Measurements from ENCODE around the gene MFAP3.
"Not testable (repeated sequence)": the region's sequence is repeated elsewhere in the genome, so short reads cannot be mapped to it uniquely, and the experiment has no call there.

MFAP3 gene

DNA sequence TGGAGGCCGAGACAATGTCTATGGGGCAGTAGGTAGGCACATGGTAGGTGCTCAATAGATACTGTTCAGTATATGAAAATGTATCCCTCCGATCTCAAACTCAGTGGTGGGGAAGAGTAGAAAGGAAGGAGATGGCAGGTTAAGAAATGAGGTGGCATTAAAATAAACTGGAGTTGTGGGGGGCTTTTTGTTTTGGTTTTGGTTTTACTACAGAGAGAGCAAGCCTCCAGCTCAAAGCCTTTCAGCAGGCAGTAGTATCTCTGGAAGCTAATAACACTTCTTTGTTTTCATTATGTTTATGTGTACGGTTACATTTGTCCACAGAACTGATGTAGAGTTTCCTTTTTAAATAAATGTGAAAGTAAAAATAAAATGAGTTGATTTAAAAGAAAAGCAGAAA, 8.6 kb downstream of the MFAP3 start:
- no peak for DNase-seq (ENCODE audit: low read depth, low spot score)

DNA sequence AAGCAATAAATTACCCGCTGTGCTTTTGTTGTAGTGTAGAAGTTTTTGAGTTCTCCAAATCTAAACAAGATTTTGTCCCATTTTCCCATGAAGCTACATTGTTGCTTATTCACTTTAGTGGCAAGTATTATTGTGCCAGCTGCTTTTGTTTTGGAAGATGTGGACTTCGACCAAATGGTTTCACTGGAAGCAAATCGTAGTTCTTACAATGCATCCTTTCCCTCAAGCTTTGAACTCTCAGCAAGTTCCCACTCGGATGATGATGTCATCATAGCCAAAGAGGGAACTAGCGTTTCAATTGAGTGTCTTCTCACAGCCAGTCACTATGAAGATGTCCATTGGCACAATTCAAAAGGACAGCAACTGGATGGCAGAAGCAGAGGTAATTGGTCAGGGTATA, 10.9 kb downstream of the MFAP3 start:
- H3K27ac ChIP-seq = no peak overlapping the region
- no peak for DNase-seq (ENCODE audit: low read depth, low spot score)

More for the DNA sequence above, 8.6 kb downstream of the MFAP3 start:
- no peak overlapping the region for H3K27ac ChIP-seq

DNA sequence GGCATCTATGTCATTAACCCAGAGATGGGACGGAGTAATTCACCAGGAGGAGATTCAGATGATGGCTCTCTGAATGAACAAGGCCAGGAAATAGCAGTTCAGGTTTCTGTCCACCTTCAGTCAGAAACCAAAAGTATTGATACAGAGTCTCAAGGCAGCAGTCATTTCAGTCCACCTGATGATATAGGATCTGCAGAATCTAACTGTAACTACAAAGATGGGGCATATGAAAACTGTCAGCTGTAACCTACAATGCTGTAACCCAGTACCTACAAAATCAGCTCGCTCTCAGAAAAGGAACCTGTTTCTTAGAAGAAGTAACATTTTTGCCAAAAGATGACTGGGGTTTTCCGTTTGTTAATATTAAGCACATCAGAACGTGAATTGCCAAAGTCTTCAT, 14.7 kb downstream of the MFAP3 start:
- H3K27ac ChIP-seq = no peak overlapping the region
- no peak for DNase-seq (ENCODE audit: low read depth, low spot score)

DNA sequence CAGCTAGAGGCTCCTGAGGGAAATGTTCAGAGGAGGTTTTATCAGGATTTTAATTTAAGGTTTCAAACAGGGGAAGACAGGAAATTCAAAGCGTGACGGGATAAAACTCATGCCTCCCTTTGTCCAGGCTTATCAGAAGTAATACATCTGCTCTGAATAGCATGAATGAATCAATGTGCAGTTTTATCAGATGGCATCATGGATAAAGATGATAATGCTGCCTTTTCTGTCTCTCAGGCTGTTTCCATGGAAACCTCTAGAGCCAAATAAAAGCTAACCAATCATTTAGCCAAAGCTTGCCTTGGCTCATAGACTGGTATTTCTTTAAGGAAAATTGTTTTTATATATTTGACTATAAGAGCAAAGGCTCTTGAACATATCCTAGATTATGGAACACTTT, 16.4 kb downstream of the MFAP3 start:
- no peak for DNase-seq (ENCODE audit: low read depth, low spot score)
- H3K27ac ChIP-seq = no peak overlapping the region

DNA sequence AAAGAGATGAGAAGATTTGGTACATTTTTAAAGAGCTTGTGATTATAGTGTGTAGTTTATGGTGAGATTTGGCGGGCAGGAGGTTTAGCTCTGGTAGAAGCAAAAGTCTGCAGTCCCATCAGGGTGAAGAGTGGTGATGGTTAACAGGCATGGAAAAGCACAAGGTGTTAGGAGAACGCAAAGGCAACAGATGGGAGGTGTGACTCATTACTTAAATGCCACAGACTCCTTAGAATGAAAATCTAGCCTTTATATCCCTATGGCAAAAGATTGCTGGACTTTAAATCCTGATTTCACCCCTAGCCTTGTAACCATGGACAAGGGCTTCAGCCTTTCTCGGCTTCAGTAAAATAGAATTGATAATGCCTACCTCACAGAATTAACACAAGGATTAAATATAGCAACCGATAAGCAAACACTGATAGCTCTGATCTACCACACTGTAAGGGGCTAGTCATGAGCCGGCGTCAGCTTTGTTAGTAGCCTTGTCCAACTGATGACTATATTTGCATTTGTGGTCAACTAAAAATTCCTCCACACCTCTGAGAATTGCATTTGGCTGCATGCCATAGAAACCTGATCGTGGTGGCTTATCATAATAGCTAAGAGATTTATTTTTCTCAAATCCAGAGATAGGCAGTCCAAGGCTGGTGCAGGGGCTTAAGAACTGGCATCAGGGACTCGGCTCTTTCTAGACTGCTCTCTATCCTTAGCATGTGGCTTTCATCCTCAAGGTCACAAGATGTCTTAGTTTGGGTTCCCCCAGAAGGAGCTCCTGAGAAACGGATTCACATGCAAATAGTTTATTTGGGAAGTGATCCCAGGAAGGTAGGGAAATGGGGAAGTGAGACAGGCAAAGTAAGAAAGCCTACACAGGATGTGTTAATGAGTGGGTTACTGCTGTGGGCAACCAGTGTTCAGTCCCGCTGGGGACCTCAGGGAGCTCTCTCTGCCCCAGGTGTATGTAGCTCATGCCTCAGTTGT, 19.6 kb downstream of the MFAP3 start:
- no peak for DNase-seq (ENCODE audit: low read depth, low spot score)
- H3K27ac ChIP-seq = no peak overlapping the region

DNA sequence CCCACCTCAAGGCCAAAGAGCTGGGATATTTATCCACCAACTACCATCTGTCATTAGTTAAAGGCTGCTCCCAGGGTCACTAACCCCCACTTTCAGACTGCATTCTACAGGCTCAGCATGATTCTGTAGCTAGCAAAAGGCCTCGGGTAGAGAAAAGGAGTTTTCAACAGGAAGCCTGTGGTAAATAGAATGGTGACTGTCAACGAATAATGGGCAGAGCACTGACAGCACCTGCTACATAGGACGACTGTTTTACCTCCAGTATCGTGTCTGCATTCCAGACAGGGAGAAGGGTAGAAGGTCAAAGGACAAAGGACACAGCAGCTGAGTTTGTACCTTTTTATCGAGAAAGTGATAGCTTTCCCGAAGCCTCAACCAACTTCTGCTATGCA, 20.3 kb downstream of the MFAP3 start:
- no peak overlapping the region for H3K27ac ChIP-seq
- no peak for DNase-seq (ENCODE audit: low read depth, low spot score)

DNA sequence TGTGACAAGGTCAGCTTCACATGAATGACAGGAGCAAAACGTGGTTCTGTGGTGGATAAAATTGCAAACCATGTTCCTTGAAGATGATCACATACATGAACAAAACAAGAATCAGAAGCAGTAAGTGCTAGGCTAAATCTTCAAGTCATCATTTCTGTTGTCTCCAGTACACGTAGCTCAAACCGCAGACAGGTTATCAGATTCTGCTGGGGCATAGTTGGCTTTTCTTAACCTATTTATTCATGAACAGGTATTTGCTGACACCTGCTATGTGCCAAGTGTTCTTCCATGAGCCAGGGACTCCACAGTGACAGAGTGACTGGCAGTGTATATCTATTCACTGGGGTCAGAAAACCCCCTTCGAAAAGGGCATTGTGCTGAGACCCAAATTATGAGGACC, 20.8 kb downstream of the MFAP3 start:
- no peak for DNase-seq (ENCODE audit: low read depth, low spot score)
- H3K27ac ChIP-seq = no peak overlapping the region

DNA sequence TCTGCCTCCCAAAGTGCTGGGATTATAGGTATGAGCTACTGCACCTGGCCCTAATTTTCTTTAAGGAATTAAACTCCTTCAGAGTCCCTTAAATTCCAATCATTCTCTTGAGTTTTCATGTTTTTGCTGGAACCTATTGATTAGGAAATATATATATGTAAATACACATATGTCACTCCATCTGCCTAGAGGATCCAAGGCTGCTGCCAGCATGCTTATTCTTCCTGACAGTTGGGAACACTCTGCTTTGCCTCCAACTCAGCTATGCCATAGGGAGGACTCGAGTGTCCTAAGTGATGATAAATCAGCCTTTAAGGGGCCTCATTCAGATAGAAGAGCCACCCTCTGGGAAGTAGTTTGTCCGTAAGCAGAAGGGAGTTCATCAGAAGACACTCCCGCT, 21.8 kb downstream of the MFAP3 start:
- DNase-seq (ENCODE audit: low read depth, low spot score) = no peak

DNA sequence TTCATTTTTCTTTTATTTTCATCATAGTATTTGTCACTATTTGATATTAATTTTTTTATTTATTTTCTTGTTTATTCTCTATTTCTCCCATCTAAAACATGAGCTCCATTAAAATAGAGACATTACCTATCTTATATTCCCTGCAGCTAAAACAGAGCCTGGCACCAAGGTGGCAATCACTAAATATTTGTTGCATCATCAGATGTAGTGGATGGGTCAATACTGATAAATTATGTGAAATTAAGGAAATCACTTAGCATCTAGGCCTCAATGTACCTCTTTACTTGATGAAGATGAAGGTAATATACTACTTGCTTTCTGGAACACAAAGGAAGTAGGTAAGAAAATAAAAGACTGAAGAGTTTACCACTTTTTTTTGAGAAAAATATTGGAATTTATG, 24.6 kb downstream of the MFAP3 start:
- DNase-seq (ENCODE audit: low read depth, low spot score) = no peak
- H3K27ac ChIP-seq = no peak overlapping the region

More for the DNA sequence above, 21.8 kb downstream of the MFAP3 start:
- no peak overlapping the region for H3K27ac ChIP-seq

DNA sequence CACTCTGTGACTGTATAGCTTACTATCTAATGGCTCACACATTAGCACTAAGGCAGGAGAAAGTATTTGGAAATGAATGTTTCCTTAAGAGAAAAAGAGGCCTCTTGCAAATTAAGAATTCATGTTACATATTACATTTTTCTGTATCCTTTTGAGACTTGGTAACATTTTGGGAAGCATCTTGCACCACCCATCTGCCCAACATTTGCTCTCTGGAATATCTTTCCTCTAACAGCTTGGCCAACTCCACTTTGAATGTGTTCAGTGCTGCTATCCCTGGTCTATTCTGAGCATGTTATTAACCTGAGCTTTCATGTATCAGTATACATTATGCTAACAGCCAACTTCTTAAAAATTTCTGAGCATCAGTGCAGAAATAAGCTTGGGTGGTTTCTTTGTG, 27.2 kb downstream of the MFAP3 start:
- DNase-seq (ENCODE audit: low read depth, low spot score) = no peak
- no peak overlapping the region for H3K27ac ChIP-seq

DNA sequence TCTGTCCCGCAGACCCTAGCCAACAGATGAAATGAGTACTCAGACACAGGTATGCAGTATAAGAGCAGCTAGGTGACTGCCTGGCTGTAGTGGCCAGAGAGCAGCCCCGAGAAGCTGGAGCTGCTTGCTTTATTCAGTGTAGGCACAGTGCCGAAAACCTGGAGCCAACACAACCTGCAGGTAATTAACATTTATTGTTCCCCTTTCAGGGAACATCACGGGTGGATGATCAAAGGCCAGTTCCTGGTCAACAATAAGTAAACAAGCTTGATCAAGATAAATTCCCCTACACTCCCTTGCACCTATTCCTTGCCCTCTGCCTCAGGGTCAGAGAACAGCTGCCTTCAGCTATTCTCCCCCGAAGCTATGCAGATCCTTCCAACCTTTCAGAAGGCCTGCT, 31.1 kb downstream of the MFAP3 start:
- not testable (repeated sequence) for H3K27ac ChIP-seq

DNA sequence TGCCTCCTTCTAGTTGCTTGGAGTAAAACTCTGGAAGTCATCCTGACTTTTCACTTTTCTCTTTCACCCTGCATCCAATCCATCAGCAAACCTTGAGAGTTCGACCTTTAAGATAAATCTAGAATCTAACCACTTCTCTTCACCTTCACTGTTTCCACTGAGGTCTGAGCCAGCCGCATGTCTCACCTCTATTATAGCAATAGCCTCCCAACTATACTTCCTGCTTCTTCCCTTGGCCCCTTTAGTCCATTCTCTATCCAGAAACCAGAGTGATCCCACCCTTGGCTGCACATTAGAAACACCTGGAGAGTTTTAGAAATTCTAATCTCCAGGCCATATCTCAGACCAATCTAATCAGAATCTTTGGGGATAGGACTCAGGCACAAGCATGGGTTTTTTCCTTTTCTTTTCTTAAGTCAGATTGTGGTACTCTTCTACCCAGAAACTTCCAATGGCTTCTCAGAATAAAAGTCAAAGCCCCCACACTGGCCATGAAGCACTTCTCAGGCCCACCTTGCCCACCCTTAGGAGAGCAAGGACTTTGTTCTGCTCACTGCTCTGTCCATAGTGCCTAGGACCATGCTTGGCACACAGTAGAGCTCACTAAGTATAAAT, 33.1 kb downstream of the MFAP3 start:
- DNase-seq (ENCODE audit: low read depth, low spot score) = no peak
- H3K27ac ChIP-seq = no peak overlapping the region

More for the DNA sequence above, 31.1 kb downstream of the MFAP3 start:
- not testable (repeated sequence) for DNase-seq (ENCODE audit: low read depth, low spot score)

DNA sequence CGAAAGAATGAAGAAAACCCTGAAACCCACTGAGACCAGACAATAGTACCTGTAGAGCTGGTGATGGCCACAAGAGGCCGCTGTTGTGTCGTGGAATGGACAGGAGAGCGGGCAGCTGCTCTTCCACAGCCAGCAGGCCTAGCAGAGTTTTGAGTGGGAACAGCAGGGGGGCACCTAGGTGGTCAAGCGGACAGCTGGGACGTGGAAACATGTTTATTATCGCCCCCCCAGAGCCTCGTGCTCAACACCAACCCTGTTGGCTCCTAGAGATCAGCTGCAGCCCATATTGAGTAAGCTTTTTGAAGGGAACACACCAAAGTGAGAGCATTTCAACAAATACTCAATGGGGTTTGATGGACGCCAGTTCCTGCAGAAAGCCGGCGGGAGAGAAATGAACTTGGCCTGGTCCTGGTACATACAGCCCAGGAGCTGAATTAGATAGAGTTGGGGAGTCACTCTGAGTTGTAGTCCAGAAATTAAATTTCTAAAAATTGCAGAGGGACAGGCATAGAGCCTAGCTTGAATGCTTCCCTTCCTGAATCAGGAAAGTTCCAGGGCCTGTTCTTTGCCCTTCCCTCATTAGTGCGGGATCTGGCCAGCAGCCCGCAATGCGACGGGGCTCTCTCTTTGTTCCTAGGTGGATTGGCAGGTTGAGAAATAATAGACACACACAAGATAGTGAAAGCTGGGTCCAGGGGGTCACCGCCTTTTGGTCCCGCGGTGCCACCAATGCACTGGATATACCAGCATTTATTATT, 33.8 kb downstream of the MFAP3 start:
- DNase-seq (ENCODE audit: low read depth, low spot score) = no peak
- no peak overlapping the region for H3K27ac ChIP-seq

DNA sequence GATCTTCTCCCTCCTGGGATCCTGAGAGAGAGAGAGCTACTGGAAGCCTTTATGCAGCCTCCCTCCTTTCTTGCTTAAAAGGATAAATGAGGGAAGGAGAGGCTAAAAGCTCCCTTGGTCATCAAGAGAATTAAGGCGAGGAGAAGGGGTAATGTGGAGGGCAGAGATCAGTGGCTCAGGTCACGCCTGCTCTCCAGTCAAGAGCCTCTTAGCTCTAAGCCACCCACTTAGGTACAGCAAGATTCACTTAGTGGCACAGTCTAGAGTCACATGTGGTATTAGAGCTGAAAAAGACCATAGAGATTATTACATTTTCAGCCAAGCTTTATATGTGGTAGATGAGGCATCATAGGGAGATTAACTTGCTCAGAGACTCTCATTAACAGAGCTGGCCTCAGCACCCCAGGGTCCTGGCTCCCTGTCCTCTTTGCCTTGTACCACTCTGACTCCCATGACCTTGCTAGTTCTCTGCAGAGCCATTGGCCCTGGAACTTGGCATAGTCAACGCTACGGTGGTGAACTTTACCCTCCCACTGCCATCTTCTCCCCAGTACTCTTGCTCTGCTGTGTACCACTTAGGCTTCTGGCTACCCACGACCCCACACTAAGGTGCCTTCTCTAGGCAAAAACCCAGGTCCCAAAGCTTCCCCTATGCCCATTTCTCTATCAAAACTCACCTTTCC, 37.6 kb downstream of the MFAP3 start:
- DNase-seq (ENCODE audit: low read depth, low spot score) = no peak
- no peak overlapping the region for H3K27ac ChIP-seq

DNA sequence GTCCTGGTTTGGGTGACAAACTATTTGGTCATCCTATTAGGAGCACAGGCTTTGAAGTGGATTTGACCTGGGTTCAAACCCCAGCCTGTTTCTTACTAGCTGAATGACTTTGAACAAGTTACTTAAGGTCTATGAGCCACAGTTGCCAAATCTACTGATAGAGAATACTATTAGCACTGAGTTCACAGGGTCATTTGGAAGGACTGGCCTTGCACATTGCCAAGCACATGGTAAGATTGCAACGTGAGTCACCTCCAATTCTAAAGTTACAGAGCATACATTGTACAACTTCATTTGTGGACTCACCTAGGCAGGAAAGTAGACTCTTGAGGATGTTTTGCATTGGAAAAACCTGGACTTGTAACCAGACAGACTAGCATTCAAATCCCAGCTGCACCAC, 38.9 kb downstream of the MFAP3 start:
- peak; percentile 20 for DNase-seq (ENCODE audit: low read depth, low spot score)
- no peak overlapping the region for H3K27ac ChIP-seq

DNA sequence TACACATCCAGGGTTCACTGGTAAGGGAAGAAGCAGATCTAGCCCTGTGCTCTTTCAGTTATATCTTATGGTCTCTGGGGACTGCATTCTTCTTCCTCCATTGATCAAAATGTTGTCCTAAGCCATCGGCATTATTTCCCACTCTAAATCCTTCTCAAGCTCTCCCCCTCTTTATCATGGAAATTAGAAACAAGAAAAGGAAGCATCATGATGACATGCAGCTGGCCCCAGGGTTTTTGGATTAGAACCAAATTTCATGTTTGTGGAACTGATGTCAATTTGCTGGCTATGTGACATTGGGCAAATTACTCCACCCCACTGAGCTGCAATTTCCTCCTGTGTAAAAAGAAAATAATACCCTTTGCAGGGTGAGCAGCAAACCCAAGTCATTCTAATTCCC, 39.5 kb downstream of the MFAP3 start:
- H3K27ac ChIP-seq = no peak overlapping the region
- DNase-seq (ENCODE audit: low read depth, low spot score) = no peak

DNA sequence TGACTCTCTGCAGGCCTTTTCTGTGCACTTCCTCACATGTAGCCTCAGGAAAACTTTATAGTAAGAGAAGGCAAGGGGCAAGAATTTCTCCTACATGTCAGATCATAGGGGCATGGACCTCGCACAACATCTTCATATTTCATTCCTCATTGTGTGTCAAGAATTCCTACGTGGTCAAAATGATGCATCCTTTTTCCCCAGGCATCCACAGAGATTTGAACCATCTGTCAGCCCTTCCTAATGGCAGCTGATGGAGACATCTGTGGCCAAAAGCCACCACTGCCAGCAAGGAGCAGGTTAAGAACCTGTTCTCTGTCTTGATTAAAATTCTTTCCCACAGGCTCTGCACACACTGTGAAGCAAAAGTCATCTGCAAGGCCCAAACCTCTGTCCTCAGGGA, 42.5 kb downstream of the MFAP3 start:
- H3K27ac ChIP-seq = no peak overlapping the region
- DNase-seq (ENCODE audit: low read depth, low spot score) = no peak

DNA sequence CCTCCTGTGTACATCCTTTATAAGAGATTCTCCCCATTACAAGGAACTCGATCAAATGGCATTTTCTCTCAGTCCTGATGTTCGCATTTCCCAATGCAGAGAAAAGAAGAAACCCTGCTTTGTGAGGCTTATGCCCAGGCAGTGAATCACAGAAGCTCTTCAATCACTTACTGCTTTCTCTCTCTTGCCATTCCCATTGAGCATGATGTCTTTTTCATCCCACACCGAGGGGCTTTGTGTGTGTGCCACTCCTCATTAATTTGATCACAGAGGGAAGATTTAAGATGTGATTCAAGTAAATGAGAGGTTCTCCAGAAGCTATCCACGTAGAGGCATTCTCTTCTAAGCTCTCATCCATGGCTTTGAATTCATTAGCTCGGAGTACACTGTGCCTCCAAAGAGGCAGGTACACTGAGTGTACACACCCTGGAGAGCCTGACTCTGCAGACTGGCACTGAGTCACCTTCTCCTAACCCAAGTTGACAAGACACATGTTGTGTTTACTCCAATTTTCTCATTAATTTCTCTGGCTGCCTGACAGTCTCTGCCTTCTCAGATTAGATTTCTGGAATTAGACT, 45.4 kb downstream of the MFAP3 start:
- H3K27ac ChIP-seq = no peak overlapping the region
- DNase-seq (ENCODE audit: low read depth, low spot score) = no peak

DNA sequence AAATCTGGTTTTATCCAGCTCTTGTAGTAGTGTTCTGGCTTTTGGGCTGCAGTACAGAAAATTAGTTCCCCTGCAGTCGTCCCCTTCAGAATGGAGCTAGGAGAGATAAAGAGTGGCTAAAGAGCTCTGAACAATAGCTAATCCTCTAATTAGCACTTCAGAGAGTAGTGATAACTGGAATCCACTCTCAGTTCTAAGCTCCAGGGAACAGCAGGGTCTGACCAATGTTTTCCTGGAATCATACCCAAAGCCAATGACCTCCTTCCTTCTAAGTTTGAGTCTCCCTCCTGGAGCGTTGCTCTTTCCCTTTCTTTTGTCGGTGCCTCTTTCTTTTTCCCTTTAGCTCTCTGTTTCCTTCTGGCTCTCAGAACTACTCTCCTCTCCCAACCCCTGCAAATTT, 47.4 kb downstream of the MFAP3 start:
- no peak overlapping the region for H3K27ac ChIP-seq
- no peak for DNase-seq (ENCODE audit: low read depth, low spot score)

DNA sequence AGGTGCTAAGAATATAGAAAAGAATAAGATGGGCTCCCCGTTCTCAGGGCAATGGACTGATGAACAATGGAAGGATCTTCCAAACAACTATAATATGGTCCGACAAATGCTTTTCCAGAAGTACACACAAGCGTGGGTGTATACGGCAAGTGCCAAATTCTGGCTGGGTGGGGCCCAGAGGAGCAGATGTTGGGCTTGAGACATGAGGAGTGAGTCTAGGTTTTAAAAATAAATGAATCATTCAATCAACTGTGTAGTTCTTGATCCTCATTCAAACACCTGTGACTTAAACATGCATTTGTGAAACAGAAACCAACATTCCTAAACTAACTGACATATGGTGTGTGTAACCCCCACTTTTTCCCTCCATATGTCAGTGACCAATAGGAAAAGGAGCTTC, 47.9 kb downstream of the MFAP3 start:
- H3K27ac ChIP-seq = no peak overlapping the region
- no peak for DNase-seq (ENCODE audit: low read depth, low spot score)
